NB4 (cell line): Measurements from ENCODE around the gene QSOX2.

Source experiments
- MYC ChIP-seq: IDR thresholded peaks from 2 replicates; pipeline ENCODE4 v1.6.1; 2011; ENCODE audit warnings: low read depth, low read length
- POLR2A ChIP-seq: IDR thresholded peaks from 2 replicates; pipeline ENCODE4 v1.6.1; 2011; ENCODE audit warnings: mild to moderate bottlenecking; ENCODE audit not compliant: insufficient read length; ENCODE audit errors: extremely low read depth
- TF ChIP-seq, protein P1 (sequence below): IDR thresholded peaks from one replicate; pipeline ENCODE4 v1.5.1; 2012; ENCODE audit warnings: low read depth, low read length
- TF ChIP-seq, protein P2 (sequence below): IDR thresholded peaks from 2 replicates; pipeline ENCODE4 v1.6.1; 2011; ENCODE audit warnings: low read depth, low read length

DNA sequence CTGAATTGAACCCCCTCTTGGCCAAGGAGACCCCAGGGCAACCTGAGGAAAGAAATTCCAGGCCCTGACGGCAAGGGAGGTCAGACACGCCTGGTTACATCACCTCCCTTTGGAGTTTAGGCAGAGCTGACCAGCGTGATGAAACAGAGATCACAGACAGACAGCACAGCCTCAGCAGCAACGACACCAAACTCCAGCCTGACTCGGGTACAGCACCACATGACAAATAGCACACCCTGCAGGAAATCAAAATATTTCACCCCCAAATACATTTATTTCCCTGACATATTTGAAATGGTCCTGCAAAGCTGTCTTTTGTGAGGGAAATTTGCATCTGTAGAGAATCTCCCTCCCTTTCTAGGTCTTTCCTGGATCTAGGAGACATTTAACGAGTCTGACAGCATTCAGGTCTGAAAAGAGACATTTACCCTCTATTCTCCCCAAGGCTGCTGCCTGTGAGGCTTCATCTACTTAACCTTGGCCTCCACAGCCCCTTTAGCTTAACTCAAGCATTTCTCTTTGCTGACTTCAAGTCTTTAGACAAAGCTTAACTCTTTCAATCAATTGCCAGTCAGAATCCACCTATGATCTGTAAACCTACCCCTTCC is 2.6 kb downstream of the QSOX2 start:
- TF ChIP-seq POLR2A (no peak), MYC (no peak)
- TF ChIP-seq, protein P1, sequence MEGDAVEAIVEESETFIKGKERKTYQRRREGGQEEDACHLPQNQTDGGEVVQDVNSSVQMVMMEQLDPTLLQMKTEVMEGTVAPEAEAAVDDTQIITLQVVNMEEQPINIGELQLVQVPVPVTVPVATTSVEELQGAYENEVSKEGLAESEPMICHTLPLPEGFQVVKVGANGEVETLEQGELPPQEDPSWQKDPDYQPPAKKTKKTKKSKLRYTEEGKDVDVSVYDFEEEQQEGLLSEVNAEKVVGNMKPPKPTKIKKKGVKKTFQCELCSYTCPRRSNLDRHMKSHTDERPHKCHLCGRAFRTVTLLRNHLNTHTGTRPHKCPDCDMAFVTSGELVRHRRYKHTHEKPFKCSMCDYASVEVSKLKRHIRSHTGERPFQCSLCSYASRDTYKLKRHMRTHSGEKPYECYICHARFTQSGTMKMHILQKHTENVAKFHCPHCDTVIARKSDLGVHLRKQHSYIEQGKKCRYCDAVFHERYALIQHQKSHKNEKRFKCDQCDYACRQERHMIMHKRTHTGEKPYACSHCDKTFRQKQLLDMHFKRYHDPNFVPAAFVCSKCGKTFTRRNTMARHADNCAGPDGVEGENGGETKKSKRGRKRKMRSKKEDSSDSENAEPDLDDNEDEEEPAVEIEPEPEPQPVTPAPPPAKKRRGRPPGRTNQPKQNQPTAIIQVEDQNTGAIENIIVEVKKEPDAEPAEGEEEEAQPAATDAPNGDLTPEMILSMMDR = no peak
- TF ChIP-seq, protein P2, sequence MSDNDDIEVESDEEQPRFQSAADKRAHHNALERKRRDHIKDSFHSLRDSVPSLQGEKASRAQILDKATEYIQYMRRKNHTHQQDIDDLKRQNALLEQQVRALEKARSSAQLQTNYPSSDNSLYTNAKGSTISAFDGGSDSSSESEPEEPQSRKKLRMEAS = no peak
